ENCODE measurements around the gene EXOC3.
"Not testable (repeated sequence)": the region's sequence is repeated elsewhere in the genome, so short reads cannot be mapped to it uniquely, and the experiment has no call there.

Gene EXOC3

DNA sequence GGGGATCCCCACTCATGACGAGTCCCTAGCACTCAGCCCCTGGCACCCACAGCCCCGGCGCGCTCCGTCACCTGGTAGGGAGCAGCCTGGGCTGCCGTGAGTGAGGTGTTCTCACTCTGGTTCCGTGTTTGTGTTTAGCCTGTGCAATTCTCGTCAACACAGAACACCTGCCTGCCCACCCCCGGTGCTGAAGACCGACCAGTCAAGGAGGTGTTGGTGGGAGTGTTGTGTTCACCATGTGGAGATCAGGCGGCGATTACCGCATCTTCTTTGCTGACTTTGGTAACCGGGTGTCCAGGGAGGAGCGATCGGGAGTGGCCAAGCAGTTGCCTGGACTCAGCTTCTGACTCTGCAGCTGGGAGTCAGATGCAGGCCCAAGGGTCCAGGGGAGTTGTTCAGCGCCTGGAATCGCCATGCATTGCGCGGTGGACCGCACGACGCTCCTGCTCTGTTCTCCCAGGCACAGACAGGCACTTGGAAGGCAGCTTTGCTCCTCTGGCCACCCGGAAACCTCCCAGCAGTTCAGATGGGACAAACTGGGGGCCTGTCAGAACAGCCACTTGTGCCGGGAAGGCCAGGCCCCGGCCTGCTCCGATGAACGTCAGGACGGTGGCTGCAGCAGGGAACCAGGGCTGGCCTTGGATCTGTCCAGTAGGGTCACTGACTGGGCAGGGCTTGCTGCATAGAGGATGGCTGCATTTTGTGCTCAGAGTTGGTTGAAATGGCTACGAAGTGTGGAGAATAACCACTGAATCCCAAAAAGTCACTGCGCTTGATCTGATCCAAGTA, 28.2 kb downstream of the EXOC3 start:
- FAIRE-seq: peak; percentile 86
- DNase-seq (ENCODE audit: insufficient read length, low spot score): no peak

DNA sequence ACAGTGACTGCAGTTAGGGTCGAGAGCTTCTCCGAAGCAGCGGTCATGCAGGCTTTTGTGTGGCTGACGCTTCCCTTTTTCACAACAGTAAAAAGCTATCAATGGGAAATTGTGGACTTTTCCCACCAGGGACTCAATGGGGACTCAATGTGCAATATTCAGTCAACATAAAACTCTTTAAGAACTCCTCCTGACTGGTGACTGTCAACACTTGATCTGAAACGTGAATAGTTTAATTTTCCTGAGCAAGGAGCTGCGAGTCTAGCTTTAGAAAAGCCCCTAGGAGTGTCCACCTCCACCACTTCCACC, 28.7 kb downstream of the EXOC3 start:
- no peak for FAIRE-seq
- DNase-seq (ENCODE audit: insufficient read length, low spot score): no peak

DNA sequence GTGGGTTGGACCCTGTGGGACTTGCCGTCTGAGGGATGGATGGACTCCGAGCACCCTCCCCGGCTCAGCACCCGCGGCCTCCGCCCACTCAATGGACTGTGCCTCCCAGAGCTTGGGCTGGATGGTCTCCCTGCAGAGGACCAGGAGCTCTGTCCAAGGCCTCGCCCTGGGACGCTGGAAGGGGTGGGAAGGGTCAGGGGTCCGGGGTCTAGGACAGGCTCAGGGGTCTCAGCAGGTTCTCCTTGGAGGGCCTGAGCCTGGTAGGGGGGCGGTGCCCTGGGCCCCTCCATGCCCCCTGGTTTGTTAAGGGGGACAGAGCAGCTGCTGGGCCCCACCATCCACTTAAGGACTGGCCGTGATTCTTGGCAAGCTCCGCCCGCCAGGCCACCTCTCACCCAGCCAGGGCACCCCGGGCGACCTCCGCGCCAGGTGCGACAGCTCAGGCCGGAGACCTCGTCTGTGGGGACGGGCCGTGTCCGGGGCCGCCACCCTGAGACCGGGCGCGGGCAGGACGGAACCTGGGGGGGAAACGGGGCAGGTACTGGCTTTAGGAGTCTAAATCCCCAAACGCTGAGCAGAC, 29.2 kb downstream of the EXOC3 start:
- FAIRE-seq (peak; percentile 4), DNase-seq (ENCODE audit: insufficient read length, low spot score) (no peak)

DNA sequence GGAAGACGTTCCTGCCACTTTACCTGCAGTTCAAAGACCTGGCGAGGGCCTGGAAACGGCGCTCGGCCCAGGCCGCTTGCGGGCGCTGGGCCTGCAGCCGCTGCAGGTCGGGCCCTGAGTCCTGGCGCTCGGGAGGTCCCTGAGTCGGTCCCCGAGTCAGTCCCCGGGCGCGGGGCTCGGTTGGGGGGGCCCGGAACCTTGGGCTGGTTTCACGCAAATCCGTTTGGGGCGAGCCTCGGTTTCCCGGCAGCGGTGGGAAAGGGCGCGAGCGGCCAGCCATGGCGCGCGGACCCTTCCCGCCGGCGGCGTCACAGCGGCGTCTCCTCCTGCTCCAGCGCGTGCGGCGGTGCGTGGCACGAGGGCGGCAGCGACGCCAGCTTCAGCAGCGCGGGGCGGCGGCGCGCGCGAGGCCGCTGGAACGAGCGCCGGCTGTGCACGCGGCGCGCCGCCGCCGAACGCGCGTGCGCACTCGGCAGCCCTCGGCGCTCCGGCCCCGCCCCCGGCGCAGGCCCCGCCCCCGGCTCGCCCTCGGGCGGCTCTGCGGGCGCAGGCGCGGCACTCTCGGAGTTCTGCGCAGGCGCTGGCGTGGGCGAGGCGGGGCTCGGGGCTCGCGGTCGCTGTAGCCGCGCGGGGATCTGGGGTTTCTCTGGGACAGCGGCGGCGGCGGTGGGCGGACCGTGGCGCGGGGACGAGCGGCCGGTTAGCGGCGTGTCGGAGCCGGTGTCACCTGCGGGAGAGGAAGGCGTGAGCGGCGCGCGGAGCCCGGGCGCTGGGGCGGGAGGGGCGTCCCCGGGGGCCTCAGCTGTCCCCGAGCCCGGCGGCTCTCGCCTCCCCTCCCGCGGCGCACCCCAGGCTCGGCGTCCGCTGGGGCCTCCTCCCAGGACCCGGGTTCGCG, 29.9 kb downstream of the EXOC3 start:
- FAIRE-seq: peak; percentile 99
- peak; percentile 99 for DNase-seq (ENCODE audit: insufficient read length, low spot score)

DNA sequence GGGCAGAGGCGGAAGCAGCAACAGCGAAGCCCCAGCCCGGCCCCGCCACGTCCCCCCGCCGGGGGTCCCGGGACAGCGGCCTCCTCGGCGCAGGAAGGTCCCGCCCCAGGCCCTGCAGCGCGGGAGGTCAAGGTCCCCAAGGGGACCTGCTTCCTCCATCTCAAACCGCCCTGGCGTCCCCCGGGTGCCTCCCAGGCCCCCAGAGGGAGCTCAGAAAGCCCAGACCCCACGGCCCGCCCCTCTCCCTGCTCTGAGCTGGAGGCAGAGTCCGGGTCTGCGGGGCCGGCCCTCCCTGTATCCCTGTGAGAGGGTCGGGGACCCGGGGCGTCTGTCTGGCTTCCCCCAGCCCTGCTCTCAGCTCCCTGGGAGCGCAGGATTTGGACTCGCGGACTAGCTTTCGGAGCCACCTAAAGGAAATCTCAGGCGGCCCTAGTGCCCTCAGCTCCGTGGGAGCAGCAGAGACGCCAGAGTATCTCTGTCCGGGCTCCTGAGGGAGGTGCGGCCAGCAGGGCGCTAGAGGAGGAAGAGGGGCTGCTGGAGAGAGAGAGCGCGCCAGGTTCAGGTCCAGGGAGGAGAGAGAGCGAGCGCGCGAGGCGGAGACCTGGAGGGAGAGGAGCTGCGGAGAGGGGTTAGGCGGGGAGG, 30.7 kb downstream of the EXOC3 start:
- DNase-seq (ENCODE audit: insufficient read length, low spot score): peak; percentile 64
- peak; percentile 44 for FAIRE-seq

DNA sequence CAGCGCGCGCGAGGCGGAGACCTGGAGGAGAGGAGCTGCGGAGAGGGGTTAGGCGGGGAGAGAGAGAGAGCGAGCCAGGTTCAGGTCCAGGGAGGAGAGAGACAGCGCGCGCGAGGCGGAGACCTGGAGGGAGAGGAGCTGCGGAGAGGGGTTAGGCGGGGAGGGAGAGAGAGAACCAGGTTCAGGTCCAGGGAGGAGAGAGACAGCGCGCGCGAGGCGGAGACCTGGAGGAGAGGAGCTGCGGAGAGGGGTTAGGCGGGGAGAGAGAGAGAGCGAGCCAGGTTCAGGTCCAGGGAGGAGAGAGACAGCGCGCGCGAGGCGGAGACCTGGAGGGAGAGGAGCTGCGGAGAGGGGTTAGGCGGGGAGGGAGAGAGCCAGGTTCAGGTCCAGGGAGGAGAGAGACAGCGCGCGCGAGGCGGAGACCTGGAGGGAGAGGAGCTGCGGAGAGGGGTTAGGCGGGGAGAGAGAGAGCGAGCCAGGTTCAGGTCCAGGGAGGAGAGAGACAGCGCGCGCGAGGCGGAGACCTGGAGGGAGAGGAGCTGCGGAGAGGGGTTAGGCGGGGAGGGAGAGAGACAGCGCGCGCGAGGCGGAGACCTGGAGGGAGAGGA, 31.4 kb downstream of the EXOC3 start:
- FAIRE-seq: peak; percentile 57
- not testable (repeated sequence) for DNase-seq (ENCODE audit: insufficient read length, low spot score)

DNA sequence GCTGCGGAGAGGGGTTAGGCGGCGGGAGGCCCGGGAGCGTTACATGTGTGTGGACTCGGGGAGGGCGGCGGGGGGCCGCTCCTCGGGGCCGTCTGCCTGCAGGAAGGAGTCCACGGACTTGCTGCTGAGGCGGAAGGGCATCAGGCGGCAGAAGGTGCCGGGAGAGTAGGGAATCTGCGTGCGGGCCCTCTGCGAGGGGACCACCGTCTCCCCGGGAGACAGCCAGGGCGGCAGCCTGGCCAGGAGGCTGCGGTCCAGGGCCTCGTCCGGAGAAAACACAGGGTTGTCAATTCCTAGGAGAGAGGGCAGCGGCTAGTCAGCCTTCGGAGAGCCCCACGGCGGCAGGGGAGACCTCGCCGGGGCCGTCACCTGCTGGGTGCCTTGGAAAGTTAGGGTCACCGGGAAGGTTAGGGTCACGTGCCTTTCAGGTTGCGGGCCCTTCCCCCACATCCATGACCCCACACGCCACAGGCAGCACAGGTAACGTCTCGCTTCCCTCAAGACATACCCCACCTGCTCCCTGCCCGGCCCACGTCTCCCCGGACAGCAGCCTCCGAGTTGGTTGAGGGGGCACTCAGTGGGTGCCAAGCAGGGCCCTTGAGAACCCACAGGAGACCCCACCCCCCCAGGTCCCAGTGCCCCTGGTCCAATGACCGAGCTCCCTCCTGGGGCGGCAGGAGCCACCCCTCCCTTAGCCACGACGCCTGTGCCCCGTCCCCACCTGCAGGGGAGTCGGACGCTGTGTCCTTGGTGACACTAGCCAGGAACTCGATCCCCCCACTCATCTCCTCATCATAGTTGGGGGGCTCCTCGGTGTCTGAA, 32.1 kb downstream of the EXOC3 start:
- peak; percentile 38 for FAIRE-seq
- no peak for DNase-seq (ENCODE audit: insufficient read length, low spot score)

DNA sequence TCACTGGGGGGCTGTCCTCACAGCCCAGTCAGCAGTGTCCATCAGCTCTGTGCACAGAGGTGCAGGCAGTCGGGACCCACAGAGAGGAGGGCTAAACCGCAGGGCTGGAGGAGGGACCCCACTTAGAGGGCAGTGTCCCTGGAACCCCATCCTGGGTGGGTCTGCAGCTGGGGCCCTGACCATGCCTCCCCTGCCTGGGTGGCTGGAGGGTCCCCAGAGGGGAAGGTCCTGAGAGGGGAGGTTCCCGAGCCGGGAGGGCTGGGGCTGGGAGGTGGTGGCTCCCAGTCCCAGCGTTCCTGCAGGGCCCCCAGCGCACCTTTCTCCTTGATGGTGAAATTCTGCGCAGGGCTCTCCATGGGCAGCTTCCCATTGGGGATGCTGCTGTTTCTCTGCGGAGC, 32.7 kb downstream of the EXOC3 start:
- FAIRE-seq: peak; percentile 28
- DNase-seq (ENCODE audit: insufficient read length, low spot score): no peak

DNA sequence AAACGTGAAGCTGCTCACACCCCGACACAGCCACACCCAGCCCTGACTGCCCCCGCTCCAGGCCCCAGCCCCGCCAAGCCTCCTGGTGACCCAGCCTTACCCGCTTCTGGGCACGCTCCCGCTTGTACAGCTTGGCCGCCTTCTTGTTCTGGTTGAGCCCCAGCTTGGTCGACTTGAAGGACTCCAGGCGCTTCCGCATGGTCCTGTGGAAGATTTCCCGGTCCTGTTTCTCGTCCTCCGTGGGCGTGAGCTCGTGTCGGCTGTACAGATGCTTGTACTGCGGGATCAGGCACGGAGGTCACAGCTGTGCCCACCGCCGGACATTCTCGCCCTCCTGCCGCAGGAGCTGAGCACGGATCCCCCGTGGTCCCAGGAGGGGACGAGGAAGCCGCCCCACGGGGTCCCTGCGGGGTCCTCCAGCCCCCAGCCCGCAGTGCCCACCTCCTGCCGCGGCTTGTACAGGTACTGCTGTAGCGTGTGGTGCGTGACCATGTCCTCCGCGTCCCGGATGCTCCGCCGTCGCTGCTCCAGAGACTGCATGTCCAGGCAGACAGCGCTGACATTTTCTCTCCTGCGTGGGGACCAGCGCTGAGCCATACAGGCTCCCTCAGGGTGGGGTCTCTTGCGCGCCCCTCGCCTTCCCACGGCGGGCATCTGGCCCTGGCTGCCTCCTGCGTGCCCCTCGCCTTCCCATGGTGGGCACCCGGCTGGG, 33.3 kb downstream of the EXOC3 start:
- DNase-seq (ENCODE audit: insufficient read length, low spot score): no peak
- no peak for FAIRE-seq

DNA sequence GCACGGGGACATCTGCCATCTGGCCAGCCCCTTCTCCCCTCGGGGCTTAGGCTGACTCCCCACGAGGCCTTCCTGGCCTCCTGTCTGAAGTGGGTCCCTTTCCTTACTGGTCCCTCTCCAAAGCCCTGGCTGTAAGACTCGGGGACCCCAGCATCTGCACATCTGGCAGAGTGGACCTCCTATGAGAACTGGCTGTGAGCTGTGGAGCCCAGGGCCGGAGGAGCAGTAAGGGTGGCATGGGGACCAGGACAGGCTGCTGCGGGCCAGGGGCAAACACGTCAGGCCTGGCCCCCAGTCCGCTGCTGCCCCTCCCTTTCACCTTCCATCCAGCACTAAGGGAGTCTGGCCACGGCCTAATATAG, 33.8 kb downstream of the EXOC3 start:
- DNase-seq (ENCODE audit: insufficient read length, low spot score) (no peak), FAIRE-seq (no peak)

DNA sequence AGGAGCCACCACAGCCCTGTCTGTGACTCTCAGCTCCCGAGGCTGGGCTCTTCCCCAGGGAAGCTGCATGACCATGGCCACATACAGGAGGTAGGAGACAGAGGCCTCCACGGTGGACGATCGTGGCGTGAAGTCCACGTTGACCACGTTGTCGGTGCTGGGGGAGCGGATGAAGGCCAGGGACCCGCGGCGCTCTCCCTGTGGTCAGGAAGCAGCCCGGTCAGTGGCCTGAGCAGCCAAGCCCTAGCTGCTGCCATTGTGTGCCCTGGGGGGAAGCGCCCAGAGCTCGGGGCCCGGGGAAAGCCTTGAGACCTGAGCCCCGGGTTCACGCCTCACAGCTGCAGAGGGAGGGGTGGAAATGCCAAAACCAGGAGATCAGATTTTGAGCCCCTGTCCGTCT, 34.3 kb downstream of the EXOC3 start:
- FAIRE-seq (peak; percentile 42), DNase-seq (ENCODE audit: insufficient read length, low spot score) (no peak)

DNA sequence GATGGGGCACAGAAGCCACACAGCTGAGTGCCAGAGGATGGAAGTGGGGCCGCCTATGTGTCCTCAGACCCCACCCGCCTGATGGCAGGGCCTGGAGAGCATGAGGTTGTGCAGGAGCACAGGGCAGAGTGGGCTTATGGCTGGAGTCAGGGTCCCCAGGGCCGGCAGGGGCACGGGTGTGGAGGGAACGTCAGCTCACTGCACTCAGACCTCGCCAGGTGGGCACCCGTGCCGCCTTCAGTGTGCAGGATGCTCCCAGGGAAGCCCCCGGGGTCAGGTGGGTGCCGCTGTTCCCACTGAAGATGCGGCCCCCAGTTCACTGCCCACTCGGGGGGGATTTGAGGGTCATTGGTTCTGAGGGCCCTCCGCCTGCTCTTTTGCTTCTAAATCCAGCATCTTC, 34.9 kb downstream of the EXOC3 start:
- FAIRE-seq (no peak), DNase-seq (ENCODE audit: insufficient read length, low spot score) (no peak)

DNA sequence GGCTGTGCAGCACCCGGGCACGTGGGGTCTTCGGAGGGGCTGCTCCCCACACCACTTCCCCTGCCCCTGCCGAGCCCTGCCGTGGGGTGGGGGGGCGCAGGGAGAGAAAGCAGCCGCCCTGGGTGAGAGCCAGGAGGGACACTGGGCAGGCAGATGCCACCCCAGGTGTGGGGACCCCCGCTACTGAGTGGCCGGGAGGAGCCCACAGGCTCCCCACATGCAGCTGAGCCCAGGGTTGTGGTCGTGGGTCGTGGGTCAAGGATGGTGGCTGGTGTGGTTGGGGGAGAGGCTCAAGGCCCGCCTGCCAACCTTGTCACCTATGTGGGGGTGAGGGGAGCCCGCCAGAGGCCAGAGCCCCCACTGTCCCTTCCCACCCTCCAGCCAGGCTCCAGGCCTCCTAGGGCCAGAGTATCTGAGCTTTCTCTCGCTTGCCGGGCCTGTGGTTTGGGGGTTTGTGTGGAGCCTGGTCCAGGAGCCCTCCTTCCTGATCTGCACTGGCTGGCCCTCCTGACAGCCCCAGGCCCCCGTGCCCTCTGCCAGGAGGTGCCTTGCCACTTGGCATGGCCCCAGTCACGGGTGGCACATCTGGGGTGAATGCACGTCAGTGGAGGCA, 35.5 kb downstream of the EXOC3 start:
- FAIRE-seq (no peak), DNase-seq (ENCODE audit: insufficient read length, low spot score) (no peak)

DNA sequence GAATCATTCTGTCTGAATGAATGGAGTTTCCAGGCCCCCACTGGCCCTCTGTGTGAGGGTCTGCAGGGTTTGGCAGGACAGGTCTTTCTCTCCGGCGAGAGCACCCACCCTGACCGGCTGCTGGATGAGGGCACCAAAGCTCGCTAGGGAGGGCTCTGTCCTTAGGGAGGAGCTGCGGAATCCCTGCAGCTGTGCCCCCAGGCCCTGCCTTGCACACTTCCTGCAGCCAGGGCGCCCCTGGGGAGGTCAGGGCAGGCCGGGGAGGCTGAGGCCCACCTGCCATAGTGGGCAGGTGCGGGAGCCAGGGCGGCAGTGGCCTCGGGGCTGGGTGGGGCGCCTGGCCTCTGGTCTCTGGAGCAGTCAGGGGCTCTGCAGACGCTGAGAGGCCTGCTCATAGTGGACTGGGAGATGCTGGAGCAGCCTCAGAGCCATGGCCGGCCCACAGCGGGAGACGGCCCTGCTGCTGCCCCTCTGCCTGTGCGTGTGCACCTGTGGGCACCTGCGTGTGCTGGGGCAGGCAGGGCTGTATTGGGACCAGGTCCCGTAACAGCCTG, 36.1 kb downstream of the EXOC3 start:
- FAIRE-seq (peak; percentile 51), DNase-seq (ENCODE audit: insufficient read length, low spot score) (no peak)

DNA sequence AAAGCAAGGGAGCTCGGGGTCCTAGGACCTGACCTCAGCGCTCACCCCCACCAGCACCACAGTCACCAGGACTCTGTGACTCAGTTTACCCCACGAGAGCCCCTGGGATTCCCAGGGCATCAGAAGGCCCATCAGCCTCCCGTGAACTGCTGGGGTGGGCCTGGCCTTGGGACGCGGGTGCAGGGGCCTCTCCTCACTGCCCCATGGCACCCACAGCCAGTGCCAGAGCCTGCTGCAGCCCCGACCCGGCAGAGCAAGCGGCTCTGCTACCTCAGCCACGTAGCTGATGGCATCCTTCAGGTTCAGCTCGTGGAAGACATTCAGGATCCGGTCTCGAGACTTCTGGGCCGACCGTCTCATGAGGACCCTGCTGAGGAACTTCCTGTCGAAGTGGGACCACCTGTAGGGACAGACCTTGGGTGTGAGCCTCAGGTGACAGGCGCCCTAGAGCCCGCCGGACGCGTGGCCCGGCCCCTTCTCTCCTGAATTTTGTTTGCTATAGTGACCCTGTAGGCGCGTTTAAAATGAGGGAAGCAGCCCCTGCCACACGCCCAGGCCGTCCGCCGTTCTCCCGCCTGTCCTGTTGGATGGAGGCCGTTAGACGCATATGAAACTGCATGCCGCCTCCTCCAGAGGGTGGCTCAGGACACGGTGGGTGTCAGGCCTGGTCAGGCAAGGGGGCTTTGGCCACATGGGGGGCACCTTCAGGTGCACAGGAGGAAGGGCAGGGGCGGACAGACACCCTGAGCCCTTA, 36.8 kb downstream of the EXOC3 start:
- FAIRE-seq (no peak), DNase-seq (ENCODE audit: insufficient read length, low spot score) (no peak)

DNA sequence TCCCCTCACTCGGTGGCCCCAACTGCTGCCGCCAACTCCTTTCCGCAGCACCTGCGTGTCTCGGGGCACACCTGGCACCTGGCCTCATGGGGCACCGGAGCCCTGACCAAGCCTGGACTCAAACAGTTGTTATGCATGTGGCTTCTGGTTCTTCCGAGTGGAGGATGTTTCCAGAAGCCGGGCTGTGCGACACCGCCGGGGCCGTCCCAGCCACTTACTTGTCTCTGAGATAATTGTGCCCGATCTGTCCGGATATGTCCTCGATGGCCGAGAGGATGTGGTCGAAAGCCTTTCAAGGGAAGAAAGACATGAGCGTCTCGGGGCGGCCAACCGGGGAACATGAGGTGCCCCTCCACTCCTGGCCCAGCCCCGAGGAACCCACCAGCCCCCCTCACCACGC, 38.4 kb downstream of the EXOC3 start:
- FAIRE-seq (no peak), DNase-seq (ENCODE audit: insufficient read length, low spot score) (no peak)

DNA sequence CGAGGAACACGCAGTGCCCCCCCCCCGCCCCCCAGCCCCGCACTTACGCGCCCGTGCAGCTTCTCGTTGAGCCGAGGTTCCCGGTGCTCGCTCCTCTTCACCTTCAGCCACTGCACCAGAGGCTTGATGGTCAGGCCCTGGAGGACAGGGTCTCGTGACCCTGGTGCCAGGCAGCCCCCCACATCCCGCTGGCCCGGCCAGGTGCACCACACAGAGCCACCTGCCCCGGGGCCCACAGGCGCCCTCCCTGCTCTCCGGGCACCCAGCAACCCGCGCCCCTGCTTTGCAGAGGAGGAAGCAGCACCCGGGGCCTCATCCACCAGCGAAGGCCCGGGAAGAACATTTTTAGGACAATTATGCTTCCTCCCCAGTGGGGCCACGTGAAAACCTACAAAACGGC, 39.0 kb downstream of the EXOC3 start:
- DNase-seq (ENCODE audit: insufficient read length, low spot score): no peak
- no peak for FAIRE-seq

DNA sequence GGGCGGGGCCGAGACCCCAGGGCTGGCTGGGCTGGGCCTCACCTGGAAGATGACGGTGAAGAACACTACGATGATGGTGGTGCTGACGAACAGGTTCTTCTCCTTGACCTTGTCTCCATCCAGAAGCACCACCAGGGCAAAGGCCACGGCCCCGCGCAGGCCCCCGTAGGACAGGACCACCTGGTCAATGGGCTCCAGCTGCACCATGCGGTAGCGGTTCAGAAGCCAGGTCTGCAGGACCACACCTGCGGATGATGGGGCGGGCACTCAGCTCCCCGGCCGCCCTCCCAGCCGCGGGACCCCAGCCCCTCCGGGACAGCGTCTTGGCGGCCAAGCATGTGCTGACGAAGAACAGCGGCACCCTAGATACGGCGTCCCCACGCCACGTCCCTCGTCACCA, 39.5 kb downstream of the EXOC3 start:
- FAIRE-seq: no peak
- no peak for DNase-seq (ENCODE audit: insufficient read length, low spot score)

All from HTR-8/SVneo (cell line).